GM21390 (cell line): ENCODE measurements around the gene ABLIM2.

ENCODE experiments used
- ATAC-seq: cut with Tn5 transposase; IDR thresholded peaks from one replicate; pipeline ENCODE4 v1.9.1; 2021; ENCODE audit not compliant: unreplicated experiment

Gene ABLIM2

DNA sequence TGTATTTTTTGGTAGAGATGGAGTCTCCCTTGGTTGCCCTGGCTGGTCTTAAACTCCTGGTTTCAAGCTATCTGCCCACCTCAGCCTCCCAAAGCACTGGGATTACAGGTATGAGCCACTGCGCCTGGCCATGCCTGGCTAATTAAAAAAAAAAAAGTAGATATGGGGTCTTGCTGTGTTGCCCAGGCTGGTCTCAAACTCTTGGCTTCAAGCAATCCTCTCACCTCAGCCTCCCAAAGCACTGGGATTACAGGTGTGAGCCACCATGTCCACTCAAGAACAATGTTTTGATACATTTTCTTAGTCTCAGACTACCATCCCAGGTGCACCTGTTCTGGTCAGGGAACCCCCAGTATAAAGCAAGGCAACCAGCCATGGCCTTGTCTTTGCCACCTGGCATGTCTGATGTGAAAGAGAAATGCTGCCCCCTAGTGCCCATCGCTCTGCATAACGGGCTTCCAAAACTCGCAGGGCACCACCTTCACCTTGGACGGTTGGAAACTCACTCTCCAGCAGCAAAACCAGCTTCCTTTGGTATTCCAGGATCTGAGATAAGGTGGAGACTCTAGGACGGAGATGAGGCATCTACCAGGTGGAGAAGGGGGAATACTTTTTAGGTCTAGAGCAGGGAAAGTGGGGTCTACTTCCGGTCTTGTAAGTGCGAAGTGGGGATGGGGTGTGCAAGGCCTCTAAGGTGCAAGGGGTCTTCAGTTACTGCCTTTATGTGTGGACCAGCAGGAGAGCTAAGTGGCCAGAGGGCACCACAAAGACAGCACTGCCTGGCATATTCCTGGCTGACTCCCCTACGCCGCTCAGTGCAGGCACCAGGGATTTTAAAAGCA, 171.2 kb downstream of the ABLIM2 start:
- peak; percentile 78 for ATAC-seq

DNA sequence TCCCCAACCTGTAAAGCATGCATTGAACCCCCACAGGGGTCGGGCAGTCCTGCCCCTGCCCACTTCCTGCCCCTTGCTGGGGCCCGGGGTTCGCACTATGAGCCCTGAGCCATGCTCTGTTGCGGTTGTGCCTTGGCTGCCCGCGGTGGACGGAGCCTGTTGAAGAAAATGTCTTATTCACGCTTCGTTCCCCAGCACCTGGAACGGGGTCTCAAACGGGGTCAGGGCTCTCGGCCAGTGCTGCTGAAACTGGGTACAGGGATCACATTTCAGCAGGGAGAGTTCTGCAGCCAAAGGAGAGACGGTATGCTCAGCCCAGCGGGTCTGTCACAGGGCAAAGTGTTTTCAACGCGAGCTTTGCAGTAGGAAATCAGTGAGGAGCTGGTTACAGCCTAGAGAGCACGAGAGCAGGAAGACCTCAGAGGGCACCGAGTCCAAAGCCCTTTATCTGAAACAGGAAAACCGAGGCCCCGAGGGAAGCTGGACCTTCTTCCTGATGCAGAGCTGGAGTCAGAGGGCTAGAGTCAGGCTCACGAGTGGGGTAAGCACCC, 172.6 kb downstream of the ABLIM2 start:
- ATAC-seq: no peak

DNA sequence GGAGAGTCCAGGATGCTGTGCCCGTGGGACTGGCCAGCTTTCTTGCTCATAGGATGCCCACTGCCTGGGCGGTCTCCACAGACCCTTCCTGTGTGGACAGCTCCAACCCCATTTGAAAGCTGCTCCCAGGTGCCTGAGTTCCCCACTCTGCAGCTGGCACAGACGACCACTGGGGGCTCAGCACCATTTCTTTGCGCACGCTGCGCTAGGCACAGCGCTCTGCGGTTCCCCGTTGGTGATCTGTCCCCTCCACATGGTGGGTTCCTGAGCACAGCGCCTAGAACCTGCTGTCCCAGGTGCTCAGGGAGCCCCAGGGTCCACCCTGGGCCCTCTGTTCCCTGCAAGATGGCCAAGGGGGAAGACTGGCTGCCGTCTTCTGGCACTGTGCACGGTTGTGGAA, 173.5 kb downstream of the ABLIM2 start:
- no peak for ATAC-seq

DNA sequence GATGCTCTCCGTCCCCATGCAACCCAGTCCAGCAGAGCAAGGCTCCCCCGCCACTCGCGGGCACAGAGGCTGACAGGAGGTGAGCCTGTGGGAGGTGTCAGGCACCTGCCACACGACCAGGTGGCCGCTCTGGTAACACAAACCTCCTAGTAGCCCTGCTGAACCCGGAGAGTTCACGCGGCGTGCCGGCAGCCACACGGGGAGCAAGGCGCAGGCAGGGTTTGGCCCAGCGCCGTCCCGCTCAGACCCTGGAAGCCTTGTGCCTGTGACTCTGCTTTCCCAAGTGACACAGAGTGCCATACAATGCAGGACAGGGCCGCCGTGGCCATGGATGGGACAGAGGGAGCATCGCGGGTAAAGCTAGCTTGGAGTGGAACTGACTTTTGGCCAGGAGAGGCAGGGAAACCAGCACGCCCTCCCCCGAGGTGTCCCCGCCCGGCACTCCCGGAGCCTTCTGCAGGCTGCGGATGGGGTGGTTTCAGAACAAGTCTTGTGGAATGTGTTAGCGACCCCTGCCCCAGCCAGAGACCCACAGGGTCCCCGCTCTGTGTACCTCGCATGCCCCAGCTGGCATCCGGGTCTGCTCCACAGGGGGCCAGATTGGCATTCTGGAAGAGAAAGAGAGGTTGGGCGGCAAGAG, 174.2 kb downstream of the ABLIM2 start:
- no peak for ATAC-seq

DNA sequence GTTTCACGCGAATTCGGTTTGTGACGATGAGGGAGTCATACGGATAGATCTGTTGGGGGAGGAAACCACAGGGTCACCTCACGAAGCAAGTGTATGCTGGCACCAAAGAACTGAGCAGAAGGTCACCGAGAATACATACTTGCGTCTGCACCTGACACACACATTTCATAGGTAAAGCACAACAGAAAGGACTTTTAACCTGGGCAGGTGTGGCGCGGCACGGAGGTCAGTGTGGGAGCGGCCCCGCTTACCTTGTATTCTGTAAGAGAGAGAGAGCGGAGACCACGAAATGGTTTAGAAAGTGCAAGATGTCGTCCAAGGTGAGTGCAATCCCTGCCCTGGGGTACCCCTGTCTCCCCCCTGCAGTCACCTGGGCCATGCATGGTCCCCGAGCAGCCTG, 175.3 kb downstream of the ABLIM2 start:
- ATAC-seq: no peak

DNA sequence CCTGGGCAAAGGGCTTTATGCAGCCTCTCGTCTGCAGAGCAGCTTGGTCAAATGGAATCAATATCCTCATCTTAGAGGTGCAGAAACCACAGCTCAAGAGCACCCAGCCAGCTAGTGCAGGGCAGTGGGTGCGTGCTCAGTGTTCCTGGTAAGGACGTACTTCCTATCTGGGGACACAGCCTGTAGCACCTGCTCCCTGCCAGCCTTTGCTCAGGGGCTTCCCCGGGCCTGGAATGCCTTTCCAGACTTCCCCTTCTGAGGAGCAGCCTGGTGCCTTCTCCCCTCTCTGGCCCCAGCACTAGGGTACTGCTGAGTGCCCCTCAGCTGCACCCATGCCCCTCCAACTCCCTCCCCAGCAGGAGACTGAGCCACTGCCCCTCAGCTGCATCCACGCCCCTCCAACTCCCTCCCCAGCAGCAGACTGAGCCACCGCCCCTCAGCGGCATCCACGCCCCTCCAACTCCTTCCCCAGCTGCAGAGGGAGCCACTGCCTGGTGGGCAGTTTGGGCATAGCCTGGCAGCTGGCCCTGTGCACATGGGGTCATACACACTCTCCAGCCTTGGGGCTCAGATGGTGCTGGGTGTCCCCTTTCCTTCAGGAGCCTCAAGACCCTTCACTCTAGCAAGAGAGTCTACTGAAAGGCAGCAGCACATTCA, 176.7 kb downstream of the ABLIM2 start:
- no peak for ATAC-seq

DNA sequence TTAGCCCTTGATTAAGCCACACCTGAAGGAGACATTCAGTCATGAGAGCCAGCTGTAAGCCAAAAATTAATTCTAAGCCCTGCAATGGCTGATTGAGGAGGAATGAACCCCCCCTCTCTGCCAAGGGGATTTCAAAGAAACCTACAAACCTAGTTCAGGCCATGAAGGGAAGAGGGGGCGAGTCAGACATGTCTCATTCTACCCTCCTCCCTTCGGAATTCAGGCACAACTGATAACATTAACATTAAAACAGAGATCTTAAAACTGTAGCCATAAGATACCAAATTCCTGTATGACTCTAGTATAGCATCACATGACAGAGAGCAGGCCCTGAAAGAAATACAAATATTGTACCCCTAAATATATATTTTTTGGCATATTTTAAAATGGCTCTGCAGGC, 178.6 kb downstream of the ABLIM2 start:
- no peak for ATAC-seq

DNA sequence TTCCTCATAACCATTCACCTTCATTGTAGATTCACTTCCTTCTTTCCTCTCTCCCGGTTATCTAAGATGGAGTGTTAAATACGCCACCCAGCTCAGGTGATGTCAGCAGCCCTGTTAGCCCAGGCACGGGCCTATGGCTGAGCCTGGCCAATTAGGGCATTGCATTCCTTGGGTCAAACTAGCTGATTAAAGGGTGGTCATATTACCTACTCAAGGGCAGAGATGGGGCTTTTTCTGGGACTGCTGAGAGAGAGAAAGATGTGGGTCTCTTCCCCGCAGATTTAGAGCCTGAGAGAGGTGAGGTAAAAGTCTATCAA, 179.0 kb downstream of the ABLIM2 start:
- ATAC-seq: no peak

DNA sequence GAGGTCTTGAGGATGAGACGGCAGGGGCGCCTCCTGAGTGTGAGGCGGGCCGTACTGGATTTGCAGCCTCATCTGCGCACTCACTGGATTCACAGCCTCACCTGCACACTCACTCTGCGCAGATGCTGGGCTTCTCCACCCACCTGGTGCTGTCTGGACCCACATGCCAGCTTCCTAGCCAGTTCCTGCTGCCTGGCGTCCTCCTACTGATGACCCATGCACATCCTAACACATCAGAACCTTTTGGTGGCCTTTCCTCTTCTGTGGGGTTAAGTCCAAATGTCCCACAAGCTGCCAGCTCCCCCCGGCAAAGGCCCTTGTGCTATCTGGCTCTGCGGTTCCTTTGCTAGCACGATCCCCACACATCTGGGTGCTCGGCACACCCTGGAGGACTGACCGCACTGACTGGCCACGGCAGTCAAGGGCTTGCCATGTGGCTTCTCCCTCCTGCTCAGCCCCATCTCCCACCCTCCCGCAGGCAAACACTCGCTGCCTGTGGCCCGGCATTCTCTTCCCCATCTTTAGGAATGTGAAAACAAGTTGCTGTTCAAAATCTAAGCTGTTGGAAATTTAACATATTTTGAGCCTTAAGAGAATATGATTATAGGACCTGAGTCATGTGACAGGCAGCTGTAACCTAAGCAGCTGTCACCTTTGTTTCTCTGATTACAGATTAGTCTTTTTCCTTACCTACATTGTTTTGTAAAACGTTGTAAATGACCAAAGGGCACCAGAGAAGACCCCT, 179.5 kb downstream of the ABLIM2 start:
- ATAC-seq: no peak

DNA sequence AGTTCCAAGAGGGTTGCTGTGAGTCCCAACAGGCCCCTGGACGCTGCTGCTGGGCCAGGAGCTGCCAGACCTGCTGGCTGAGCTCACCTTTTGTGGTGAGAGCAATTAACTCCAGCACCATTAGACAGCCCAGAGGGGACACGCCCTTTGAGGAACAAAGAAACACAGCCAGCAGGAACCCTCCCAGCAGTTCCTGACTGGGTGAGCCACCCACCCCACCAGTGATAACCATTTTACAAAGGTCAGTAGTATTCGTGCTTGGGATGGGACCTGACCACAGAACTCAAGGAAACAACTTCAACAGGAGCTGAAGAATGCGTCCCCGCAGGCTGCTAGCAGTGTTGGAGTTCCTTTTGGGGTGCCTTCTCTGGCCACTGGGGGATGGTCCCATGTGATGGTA, 180.1 kb downstream of the ABLIM2 start:
- no peak for ATAC-seq

DNA sequence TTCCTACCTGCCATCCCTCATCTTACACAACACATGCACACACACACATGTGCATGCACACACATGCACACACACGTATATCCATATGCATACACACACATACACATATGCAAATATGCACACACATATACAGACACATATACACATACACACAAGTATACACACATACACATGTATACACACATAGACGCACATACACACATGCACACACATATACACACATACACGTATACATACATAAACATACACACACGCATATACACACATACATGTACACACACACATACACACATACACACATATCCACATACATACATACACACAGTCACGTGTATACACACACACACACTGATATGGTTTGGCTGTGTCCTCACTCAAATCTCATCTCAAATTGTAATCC, 182.0 kb downstream of the ABLIM2 start:
- ATAC-seq: no peak

DNA sequence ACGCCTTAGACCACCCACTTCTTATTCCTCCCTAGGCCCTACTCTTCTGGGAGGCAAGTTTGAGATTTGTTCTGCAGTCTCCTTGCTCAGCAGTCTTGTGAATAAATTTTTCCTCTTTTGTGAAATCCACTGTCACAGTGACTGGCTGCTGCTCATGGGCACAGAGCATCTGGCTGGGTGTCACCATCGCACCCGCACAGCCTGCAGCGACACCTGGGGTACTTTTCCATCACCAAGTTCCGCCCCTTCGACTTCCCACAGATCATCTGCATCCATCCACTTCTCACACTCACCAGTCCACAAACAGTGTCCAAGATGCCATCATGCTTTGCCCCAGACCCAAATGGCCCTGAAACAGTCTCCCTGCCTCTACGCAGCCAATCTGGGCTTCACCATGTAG, 182.6 kb downstream of the ABLIM2 start:
- ATAC-seq: no peak

DNA sequence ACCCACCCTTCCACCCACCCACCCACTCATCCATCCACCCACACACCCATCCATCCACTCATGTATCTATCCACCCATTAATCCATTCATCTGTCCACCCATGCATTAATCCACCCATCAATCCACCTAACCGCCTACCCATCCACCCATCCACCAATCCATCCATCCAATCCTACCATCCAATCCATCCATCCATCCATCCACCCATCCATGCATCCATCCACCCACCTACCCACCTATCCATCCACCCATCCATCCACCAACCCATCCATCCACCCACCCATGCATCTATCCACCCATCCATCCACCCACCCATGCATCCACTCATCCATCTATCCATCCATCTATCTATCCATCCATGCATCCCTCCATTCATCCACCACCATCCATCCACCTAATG, 184.2 kb downstream of the ABLIM2 start:
- ATAC-seq: no peak

DNA sequence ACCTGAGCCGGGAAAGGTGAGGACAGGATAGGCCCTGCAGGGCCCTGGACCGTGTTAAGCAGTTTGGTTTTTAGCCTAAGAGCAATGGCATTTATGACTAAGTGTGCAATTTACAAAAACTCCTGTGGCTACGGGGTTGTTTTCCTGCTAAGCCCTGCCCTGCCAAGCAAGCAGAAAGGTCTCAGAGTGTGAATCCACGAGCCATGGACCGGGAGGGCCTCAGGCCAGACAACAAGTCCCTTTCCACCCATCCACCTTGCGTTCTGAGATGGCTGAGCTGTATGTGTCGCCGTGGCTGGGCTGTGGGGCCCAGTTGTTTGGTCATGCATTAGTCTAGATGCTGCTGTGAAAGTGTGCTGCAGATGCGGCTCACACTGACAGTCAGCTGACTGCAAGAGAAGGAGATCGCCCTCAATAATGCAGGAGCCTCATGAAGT, 185.1 kb downstream of the ABLIM2 start:
- no peak for ATAC-seq

DNA sequence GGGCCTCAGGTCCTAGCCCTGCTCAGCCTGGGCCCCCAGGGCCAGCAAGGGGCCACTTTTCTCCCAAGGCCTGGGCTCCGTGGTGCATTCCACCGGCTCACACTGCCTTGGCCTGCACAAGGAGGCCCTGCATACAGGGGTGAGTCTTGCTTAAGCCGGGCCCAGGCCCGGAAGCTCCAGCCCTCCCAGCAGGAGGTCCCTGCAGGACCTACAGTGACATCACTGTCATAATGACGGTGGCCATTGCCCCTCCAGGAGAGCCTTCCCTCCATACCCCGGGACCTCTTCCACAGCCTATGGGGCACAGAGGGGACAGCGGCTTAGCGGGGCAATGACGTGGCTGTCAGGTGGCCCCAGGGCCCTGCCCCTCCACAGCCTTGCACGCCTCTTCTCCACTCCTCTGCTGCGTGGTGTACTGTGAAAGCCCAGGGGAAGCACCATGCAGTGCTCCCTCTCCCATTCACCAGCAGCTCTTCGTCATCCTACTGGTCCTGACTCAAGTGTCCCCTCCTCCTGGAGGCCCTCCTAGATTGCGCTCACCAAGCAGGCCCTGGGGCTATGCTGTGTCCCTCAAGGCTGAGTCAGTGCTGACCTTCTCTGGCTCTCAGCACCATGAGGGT, 186.6 kb downstream of the ABLIM2 start:
- ATAC-seq: no peak

DNA sequence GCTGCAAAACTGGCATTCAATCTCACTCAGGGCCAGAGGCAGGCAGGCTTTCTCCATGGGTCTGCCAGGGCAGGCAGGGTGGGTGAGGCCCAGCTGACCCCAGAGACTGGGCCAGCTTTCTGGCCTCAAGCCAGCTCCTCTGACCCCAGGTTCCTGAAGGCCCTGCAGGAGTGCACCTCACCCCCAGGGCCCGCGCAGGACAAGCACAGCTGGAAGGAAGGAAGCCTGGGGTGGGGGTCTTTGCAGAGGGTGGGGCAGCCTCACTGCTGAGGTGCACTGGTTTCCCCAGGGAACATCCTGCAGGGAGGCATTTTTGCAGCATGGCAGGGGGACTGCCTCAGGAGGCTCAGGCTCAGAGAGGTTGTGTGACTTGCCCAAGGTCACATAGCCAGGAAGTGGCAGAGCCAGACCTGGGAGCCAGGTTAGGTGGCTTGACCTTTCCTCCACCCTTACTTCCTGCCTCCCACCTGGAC, 187.4 kb downstream of the ABLIM2 start:
- no peak for ATAC-seq

DNA sequence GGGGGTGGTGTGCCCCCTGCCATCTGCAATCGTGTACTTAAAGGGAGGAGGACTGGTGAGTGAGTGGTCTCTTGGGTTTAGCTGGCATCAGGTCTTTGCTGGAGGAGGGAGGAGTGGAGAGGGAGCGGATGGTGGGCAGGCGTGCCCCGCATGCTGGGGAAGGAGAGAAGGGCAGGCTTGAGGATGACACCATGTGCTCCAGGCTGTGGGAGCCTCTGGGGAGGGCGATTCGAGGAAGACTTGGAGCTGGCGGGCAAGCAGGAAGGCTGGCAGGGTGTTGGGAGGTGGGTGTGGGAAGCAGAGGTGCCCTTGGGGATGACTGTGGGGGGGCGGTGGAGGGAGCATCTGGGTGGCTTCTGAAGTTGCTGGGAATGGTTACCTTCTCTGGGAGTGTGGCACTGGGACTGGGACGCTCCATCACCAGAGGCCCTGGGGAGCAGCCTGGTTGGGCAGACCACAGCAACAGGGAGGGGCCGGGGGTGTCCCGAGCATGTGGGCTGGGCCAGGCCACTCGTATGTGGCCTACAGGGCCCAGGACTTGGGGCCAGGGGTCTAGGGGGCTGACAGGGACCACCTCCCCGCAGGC, 188.2 kb downstream of the ABLIM2 start:
- ATAC-seq: peak; percentile 3

DNA sequence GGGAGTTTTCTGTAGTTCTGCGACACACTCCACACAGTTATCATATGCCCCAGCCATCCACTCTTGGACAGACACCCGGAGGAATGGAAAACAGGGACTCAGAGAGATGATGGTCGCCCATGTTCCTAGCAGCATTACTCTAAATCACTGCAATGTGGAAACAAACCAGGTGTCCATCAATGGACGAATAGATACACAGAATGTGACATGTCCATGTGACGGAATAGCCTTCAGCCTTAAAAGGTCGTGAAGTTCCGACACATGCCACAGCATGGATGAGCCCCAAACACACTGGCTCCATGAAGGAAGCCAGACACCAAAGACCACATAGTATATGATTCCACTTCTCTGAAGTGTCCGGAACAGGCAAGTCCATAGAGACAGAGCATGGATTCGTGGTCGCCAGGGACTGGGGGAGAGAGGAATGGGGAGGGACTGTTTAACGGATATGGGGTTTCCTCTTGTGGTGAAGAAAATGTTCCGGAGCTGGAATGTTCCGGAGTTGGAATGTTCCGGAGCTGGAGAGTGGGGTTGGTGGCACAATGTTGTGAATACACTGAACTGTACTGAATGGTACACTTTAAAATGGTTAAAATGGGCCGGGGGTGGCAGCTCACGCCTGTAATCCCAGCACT, 190.2 kb downstream of the ABLIM2 start:
- ATAC-seq: no peak

DNA sequence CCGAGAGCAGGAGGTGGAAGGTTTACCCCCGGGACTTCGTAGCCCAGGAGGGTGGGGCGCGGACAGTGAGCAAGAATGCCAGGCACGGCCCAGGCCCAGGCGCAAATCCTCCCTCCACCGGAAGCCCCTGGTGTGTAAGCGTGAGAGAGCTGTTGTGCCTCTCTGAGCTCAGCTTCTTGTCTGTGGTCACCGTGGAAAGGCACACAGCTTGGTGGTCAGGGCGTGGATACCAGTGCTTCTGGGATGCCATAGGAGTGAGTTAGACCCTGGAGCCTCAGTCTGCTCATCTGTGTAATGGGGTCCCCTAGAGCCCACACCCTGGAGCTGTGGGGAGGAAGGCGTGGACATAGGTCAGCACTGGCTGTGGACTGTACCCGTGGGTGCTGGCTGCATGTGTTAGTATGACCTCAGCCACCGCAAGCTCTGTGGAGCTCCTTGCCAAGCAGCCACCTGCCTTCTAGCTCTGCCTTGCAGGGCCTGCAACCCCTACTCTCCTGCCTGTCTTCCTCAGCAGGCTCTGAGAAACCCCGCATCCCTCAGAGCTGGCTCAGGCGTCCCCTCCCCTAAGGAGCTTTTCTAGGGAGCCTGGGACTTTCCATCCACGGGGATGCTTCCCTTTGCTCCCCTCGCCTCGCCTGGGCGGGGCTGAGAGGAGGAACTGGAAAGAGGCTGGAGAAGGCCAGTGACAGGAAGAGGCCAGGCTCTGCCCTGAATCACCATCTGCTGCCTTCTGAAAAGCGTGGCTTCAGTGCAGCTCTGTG, 190.9 kb downstream of the ABLIM2 start:
- no peak for ATAC-seq
